Fibroblast of lung (primary cell): Measurements from ENCODE around the gene PMM1. TPM values are rescaled to one million over a fixed set of nuclear protein-coding genes. Genes with fewer than 3 reads are reported as not detected.
A peak's percentile ranks its signal among the peaks of the same experiment; 100 is the strongest.
"Not testable (repeated sequence)": the region's sequence is repeated elsewhere in the genome, so short reads cannot be mapped to it uniquely, and the experiment has no call there.

Experiments
- DNase-seq, 2 donors: peaks; one replicate each; pipeline versions ENCODE4 v3.0.0 to v3.0.0-alpha.2; 2010; ENCODE audit warnings: low read depth in 2 of 2
- H2AFZ ChIP-seq: 2 replicates; pipeline ENCODE4 v1.5.1; 2012; ENCODE audit warnings: low read length, control low read depth, inconsistent platforms
- H3K27ac ChIP-seq: 2 replicates; pipeline ENCODE4 v1.5.1; 2011; ENCODE audit warnings: low read length, control low read depth; ENCODE audit not compliant: insufficient read depth
- H3K27me3 ChIP-seq: 2 replicates; pipeline ENCODE4 v1.5.1; 2011; ENCODE audit warnings: mild to moderate bottlenecking, low read length; ENCODE audit not compliant: control insufficient read depth, insufficient read depth
- H3K36me3 ChIP-seq: 2 replicates; pipeline ENCODE4 v1.5.1; 2011; ENCODE audit warnings: low read length; ENCODE audit not compliant: control insufficient read depth, insufficient read depth
- H3K4me1 ChIP-seq: 2 replicates; pipeline ENCODE4 v1.5.1; 2011; ENCODE audit warnings: low read length; ENCODE audit not compliant: control insufficient read depth, insufficient read depth; ENCODE audit errors: extremely low read depth
- H3K4me2 ChIP-seq: 2 replicates; pipeline ENCODE4 v1.5.1; 2011; ENCODE audit warnings: low read length, control low read depth; ENCODE audit not compliant: insufficient read depth; ENCODE audit errors: extremely low read depth
- H3K4me3 ChIP-seq, 4 experiments: fragments of 200-600 bp in 1 of 4; sonication (generic) in 1 of 4; replicated peaks in 1 of 4; 2 replicates each; pipeline ENCODE4 v1.5.1; 2011 to 2016; ENCODE audit warnings: low read length in 4 of 4, low read depth in 3 of 4, mild to moderate bottlenecking in 3 of 4, control low read depth in 2 of 4, inconsistent platforms in 1 of 4, mixed read lengths in 1 of 4; ENCODE audit not compliant: insufficient read depth in 1 of 4; ENCODE audit errors: control extremely low read depth in 1 of 4
- H3K79me2 ChIP-seq: 2 replicates; pipeline ENCODE4 v1.5.1; 2012; ENCODE audit warnings: mild to moderate bottlenecking, low read length, inconsistent platforms; ENCODE audit not compliant: control insufficient read depth, insufficient read depth
- H3K9ac ChIP-seq: 2 replicates; pipeline ENCODE4 v1.5.1; 2011; ENCODE audit warnings: mild to moderate bottlenecking, low read length, control low read depth; ENCODE audit not compliant: insufficient read depth
- H3K9me3 ChIP-seq: 2 replicates; pipeline ENCODE4 v1.5.1; 2012; ENCODE audit warnings: low read depth, low read length; ENCODE audit not compliant: control insufficient read depth, insufficient read depth
- H4K20me1 ChIP-seq: 2 replicates; pipeline ENCODE4 v1.5.1; 2011; ENCODE audit warnings: low read length; ENCODE audit not compliant: control insufficient read depth, insufficient read depth; ENCODE audit errors: extremely low read depth
- EZH2 ChIP-seq: IDR thresholded peaks from 2 replicates; pipeline ENCODE4 v1.5.1; 2012; ENCODE audit warnings: low read length, control low read depth, mild to moderate bottlenecking; ENCODE audit errors: missing control alignments
- polyA plus RNA-seq, 2 donors: library from polyadenylated mRNA; depleted of rRNA in 1 of 2; stranded (reverse) in 1 of 2; unstranded in 1 of 2; fragments of >200 nt; gene quantifications; 2 replicates each; pipeline ENCODE4 v1.2.1, GENCODE V29; 2011 to 2012; ENCODE audit warnings: missing spikeins in 1 of 2
- total RNA-seq: library from RNA; depleted of rRNA; stranded (reverse); fragments of >200 nt; gene quantifications from 2 replicates; pipeline ENCODE4 v1.2.1, GENCODE V29; 2014
- TF ChIP-seq, protein P1 (sequence below), 2 donors: IDR thresholded peaks in 1 of 2; conservative IDR thresholded peaks in 1 of 2; 1 replicate in 1 of 2; 2 replicates in 1 of 2; pipeline ENCODE4 v1.5.1; 2011 to 2012; ENCODE audit warnings: low read length in 2 of 2, control low read depth in 1 of 2, inconsistent platforms in 1 of 2, low read depth in 1 of 2, mild to moderate bottlenecking in 1 of 2

The PMM1 gene
- total and polyA plus RNA-seq, 2 donors (not counting 1 experiment from before 2014, with no cell fraction given), result 32.4 to 110 TPM

DNA sequence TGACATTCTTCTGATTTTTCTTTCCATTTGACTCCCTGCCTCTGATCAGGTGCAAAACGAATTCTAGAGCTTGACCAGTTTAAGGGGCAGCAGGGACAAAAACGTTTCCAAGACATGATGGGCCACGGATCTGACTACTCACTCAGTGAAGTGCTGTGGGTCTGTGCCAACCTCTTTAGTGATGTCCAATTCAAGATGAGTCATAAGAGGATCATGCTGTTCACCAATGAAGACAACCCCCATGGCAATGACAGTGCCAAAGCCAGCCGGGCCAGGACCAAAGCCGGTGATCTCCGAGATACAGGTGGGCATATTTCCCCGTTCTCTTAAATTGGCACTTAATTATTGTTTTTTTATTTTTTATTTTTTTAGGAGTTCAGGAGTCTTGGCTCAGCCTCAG lies 46.8 kb upstream of the PMM1 start:
- Histone ChIP-seq H3K9me3 (no peaks in the 10 kb centered on the region), H3K9ac (no peak overlapping the region), H3K36me3 (peaks cover 14% of the 10 kb centered on the region), H3K4me2 (no peak overlapping the region), H3K27ac (peak overlapping the region; percentile 19), H3K79me2 (peaks cover 7% of the 10 kb centered on the region), H3K4me1 (peaks cover 3% of the 10 kb centered on the region), H2AFZ (no peak overlapping the region), H4K20me1 (peaks cover 3% of the 10 kb centered on the region), H3K4me3 (no peak overlapping the region), H3K27me3 (no peaks in the 10 kb centered on the region)
- TF ChIP-seq EZH2, result no peak
- TF ChIP-seq, protein P1, sequence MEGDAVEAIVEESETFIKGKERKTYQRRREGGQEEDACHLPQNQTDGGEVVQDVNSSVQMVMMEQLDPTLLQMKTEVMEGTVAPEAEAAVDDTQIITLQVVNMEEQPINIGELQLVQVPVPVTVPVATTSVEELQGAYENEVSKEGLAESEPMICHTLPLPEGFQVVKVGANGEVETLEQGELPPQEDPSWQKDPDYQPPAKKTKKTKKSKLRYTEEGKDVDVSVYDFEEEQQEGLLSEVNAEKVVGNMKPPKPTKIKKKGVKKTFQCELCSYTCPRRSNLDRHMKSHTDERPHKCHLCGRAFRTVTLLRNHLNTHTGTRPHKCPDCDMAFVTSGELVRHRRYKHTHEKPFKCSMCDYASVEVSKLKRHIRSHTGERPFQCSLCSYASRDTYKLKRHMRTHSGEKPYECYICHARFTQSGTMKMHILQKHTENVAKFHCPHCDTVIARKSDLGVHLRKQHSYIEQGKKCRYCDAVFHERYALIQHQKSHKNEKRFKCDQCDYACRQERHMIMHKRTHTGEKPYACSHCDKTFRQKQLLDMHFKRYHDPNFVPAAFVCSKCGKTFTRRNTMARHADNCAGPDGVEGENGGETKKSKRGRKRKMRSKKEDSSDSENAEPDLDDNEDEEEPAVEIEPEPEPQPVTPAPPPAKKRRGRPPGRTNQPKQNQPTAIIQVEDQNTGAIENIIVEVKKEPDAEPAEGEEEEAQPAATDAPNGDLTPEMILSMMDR (conservative IDR thresholded peaks at IDR 0.05 in 1 of 2, IDR thresholded peaks at IDR 0.05 in 1 of 2; ENCODE audit: low read depth in 1 of 2, low read length in 2 of 2), result no peak
- DNase-seq, result peak; percentile 19 to 60

GRCh38 chr22:41634610-41635009 lies 45.0 kb upstream of the PMM1 start:
- not testable (repeated sequence) for H3K4me2 ChIP-seq, H2AFZ ChIP-seq, H3K4me3 ChIP-seq, DNase-seq, H3K9ac ChIP-seq, H3K27me3 ChIP-seq, H3K27ac ChIP-seq, H3K4me1 ChIP-seq, H4K20me1 ChIP-seq, H3K9me3 ChIP-seq, H3K79me2 ChIP-seq
- peaks cover 17% of the 10 kb centered on the region for H3K36me3 ChIP-seq

DNA sequence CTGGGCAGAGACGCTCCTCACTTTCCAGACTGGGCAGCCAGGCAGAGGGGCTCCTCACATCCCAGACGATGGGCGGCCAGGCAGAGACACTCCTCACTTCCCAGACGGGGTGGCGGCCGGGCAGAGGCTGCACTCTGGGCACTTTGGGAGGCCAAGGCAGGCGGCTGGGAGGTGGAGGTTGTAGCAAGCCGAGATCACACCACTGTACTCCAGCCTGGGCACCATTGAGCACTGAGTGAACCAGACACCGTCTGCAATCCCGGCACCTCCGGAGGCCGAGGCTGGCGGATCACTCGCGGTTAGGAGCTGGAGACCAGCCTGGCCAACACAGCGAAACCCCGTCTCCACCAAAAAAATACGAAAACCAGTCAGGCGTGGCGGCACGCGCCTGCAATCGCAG lies 42.0 kb upstream of the PMM1 start:
- H3K4me2 ChIP-seq, H3K9me3 ChIP-seq, H3K4me1 ChIP-seq, H3K79me2 ChIP-seq, H4K20me1 ChIP-seq, H2AFZ ChIP-seq, DNase-seq, H3K27me3 ChIP-seq, H3K27ac ChIP-seq, H3K4me3 ChIP-seq, H3K9ac ChIP-seq: not testable (repeated sequence)
- H3K36me3 ChIP-seq, result peaks cover 17% of the 10 kb centered on the region

GRCh38 chr22:41631115-41631514 lies 41.5 kb upstream of the PMM1 start:
- not testable (repeated sequence) for DNase-seq, H3K79me2 ChIP-seq, H3K27me3 ChIP-seq, H3K4me3 ChIP-seq, H3K4me1 ChIP-seq, H3K9ac ChIP-seq, H3K9me3 ChIP-seq, H4K20me1 ChIP-seq, H3K4me2 ChIP-seq, H2AFZ ChIP-seq, H3K27ac ChIP-seq
- peaks cover 15% of the 10 kb centered on the region for H3K36me3 ChIP-seq
